GOT3 (cell line): ENCODE data around the gene NMNAT3.

ENCODE experiments used
- DNase-seq: peaks from one replicate; lab custom pipeline; 2025; ENCODE audit warnings: mixed read lengths; lab: John Stamatoyannopoulos, UW

NMNAT3 gene

GRCh38 chr3:139675327-139675726, 2.4 kb downstream of the NMNAT3 start:
- no peak for DNase-seq

- no peak for DNase-seq
Observed at GRCh38 chr3:139674571-139675260, 3.1 kb downstream of the NMNAT3 start.

GRCh38 chr3:139672884-139673283, 4.9 kb downstream of the NMNAT3 start:
- no peak for DNase-seq

- no peak for DNase-seq
Observed at GRCh38 chr3:139671863-139672646, 5.7 kb downstream of the NMNAT3 start.

DNA sequence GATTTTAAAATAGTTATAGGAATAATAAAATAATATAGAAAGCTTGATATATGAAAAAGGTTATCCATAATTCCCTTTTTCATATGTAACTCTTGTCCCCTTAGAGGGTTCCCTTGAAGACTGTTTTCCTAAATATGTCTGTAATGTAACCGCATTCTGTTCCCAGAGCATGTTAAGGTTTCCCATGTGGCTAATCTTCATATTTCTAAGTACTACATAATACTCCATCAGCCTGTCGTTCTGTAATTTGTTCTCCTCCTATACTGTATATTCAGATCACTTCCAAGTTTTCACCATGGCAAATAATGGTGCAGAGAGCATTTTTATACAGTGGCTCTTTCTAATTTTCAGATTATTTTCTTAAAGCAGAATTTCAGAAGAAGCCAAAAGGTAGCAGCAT, 6.7 kb downstream of the NMNAT3 start:
- no peak for DNase-seq

DNA sequence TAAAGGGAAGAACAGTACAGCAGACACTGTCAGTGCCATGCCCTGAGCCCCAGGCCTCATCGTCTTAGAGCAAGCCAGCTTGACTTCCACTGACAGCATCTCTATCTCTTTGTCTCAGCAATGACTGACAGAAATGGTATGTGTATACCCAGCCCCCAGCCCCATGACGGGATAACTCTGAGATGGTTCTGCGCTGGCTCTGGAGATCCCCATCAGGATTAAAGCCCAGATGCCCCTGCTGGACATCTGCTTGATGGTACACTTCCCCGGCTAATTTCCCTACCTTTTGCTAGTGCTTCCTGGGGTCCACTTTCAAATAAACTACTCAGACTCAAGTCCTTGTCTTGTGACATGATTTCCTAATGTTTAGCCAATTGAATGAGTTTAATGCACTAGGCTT, 7.6 kb downstream of the NMNAT3 start:
- no peak for DNase-seq

DNA sequence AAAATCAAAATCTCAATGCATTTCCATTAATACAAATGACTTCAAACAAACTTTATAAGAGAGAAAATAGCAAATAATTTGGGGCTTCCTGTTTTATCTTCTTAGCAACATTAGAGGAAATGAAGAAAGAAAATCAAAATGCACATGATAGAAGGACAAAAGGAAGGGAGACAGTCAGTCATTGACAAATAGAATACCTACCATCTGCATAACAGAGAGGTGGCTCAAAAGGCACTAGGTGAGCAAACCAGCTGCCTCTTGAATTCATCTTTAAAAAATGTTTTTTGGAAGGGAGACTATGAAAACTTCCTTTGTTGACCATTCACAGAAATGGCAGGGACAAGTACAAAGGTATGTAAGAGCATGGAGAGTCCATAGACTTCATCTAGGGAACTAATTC, 9.4 kb downstream of the NMNAT3 start:
- no peak for DNase-seq

- DNase-seq: no peak
Observed at GRCh38 chr3:139664958-139665357, 12.8 kb downstream of the NMNAT3 start.

DNA sequence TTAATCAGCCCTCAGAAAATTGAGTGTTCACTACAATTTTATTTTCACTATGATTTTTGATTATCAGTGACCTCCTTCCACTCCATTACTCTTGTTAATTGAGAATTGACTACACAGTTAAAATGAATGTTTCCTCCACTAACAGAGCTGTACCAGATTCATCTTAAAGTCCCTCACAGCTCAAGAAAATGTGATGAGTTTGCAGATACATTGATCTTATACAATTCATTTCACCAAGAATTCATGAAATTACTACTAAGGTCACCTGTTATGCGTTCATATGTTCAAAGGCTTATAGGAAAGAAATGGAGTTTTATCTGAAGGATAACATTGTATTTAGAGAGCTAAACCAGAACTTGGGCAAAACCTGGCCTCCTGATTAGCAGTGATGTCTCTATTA, 17.5 kb downstream of the NMNAT3 start:
- no peak for DNase-seq

DNA sequence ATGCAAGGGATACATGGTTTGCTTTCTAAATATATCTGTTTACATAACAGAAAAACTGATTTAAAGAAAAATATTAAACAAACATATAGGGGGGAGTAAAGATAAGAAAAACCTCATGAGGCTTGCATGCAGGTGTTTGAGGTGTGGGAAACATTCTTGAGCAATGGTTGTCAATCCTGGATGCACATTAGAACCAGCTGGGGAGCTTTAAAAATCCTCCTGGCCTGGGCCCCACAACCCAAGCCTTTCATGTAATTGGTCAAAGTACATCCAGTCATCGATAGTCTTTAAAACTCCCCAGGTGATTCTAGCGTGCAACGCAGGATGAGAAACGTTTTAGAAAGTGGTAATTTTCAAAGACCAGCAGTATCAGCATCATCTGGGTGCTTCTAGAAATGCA, 18.3 kb downstream of the NMNAT3 start:
- no peak for DNase-seq

DNA sequence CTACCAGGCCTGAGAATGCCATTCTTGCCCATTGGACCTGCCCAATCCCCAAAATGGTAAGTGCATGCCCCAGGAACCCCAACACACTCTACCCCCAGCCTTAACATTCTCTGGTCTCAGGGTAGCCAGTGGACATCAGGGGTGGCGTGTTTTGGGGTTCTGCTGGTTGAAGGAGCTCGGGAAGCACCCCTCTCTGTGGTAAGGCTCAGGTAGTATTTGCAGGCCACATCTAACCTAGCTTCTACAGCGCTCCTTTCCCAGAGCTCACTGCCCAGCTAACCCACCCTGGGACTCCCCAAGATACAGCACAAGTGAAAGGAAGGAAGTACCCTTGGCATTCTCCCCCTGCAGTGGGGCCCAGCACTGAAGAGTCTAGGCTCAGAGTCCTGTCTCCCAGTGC, 19.8 kb downstream of the NMNAT3 start:
- no peak for DNase-seq

- DNase-seq: no peak
Observed at GRCh38 chr3:139657434-139657833, 20.3 kb downstream of the NMNAT3 start.

- no peak for DNase-seq
Observed at GRCh38 chr3:139655909-139656595, 21.7 kb downstream of the NMNAT3 start.

GRCh38 chr3:139654637-139655365, 23.0 kb downstream of the NMNAT3 start:
- no peak for DNase-seq

DNA sequence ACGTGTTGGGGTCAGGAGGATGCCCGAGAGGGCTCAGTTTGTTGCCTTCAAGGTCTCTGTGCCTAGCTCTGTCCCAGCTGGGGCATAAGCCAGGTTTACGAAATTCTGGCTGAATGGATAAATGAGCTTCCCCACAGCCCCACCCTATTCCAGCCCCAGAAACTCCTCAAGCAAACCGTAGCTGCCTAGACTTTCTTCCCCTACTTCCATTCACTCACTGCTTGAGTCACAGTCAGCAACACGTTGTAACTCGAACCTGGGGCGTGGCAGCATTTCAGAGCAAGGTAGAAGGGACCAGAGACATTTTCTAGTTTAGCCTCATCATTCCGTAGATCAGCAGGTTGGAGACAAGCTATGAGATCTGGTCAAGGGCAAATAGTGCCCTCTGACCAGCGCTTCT, 24.2 kb downstream of the NMNAT3 start:
- DNase-seq: no peak

DNA sequence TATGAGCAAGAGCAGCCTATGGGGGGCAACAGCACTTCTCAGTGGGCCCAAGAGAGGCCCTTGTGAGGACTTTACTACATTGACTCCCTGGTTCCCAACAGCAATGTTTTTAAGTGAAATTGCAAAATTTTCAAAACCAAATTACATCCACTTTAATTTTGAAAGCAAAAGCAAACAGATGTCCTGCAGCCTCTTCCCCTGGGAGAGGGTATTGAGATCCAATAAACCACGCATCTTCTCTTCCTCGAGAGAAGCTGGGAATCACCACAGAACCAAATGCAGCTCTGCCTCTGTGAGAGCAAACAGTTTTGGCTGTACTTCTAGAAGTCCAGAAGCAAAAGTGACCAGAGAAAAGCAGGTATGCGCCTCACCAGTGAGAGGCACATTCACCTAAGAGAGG, 25.2 kb downstream of the NMNAT3 start:
- no peak for DNase-seq

- DNase-seq: no peak
Observed at GRCh38 chr3:139647866-139648435, 29.8 kb downstream of the NMNAT3 start.

GRCh38 chr3:139646512-139646911, 31.3 kb downstream of the NMNAT3 start:
- DNase-seq: no peak

DNA sequence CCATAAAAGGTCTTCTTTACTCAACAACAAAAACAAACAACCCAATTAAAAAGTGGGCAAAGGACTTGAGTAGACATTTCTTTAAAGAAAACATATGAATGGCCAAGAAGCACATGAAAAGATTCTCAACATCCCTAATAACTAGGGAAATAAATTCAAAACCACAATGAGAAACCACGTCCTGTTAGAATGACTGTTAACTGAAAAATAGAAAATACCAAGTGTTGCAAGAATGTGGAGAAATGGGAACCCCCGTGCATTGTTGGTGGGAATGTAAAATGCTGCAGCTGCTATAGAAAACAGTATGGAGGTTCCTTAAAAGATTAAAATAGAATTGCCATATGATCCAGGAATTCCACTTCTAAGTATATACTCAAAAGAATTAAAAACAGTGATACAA, 34.8 kb downstream of the NMNAT3 start:
- DNase-seq: no peak

- DNase-seq: no peak
Observed at GRCh38 chr3:139640456-139640855, 37.3 kb downstream of the NMNAT3 start.

DNA sequence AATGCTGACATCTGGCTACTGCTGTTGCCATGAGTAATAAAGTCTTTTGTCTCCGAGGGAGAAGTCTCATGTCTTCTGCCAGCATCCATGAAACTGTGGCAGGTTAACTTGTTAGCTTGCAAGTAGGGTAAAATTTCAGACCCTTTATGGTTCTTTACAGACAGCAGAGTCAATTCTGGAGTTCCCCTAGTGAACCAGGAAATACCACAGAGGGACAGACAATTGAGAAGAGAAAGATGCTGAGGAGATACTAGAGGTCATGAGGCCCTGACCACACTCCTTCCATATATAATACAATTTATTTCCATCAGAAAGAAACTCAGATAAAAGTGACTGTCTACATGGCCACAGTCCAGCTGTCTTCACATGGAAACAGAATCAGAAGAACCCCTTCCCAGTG, 38.1 kb downstream of the NMNAT3 start:
- DNase-seq: no peak

DNA sequence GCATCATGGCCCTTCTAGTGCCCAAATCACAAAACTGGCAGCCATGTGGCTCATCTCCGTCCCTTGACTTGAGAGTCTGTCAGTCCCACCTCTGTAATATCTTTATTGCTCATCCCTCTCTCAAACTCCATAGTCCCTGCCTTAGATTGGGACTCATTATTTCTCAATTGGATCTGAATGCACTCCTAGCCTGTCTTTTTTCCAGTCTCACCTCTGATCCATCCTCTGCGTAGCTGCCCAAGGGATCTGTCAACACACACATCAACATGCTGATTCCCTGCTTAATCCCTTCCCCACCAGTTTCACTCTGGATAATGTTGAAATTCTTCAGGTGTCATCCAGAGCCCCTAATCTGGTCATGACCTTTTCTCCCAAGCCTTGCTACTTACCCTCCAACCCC, 39.3 kb downstream of the NMNAT3 start:
- no peak for DNase-seq
